Stomach (tissue), 9 donors: Measurements from ENCODE around the gene NUP98. TPM values are rescaled to one million over a fixed set of nuclear protein-coding genes. Genes with fewer than 3 reads are reported as not detected.

ENCODE experiments used
- DNase-seq, 2 donors: peaks; one replicate each; pipeline versions ENCODE4 v3.0.0 to v3.0.0-alpha.2; 2013 to 2019
- H3K27ac ChIP-seq, 5 donors: fragments of 200-600 bp in 4 of 5; sonication (generic) in 4 of 5; one replicate each; pipeline ENCODE4 v1.5.1; 2013 to 2019; ENCODE audit warnings: mild to moderate bottlenecking in 1 of 5, moderate library complexity in 1 of 5
- H3K27me3 ChIP-seq, 3 donors: fragments of 200-600 bp; sonication (generic); one replicate each; pipeline ENCODE4 v1.5.1; 2017 to 2019; ENCODE audit warnings: mixed run types in 1 of 3
- H3K36me3 ChIP-seq, 4 donors: fragments of 200-600 bp; sonication (generic); 1 replicate in 3 of 4; 2 replicates in 1 of 4; pipeline ENCODE4 v1.5.1; 2016 to 2019
- H3K4me1 ChIP-seq, 4 donors: fragments of 200-600 bp; sonication (generic); one replicate each; pipeline ENCODE4 v1.5.1; 2016 to 2019
- H3K4me3 ChIP-seq, 4 donors: fragments of 200-600 bp; sonication (generic) in 3 of 4; one replicate each; pipeline ENCODE4 v1.5.1; 2016 to 2019; ENCODE audit warnings: mild to moderate bottlenecking in 1 of 4
- H3K9me3 ChIP-seq, 4 donors: fragments of 200-600 bp; sonication (generic); one replicate each; pipeline ENCODE4 v1.5.1; 2016 to 2019
- CTCF ChIP-seq, 7 experiments: fragments of 450-650 bp in 4 of 7; fragments of 200-600 bp in 3 of 7; sonication (generic) in 3 of 7; IDR thresholded peaks; one replicate each; pipeline ENCODE4 v1.5.1; 2016 to 2019; ENCODE audit warnings: antibody characterized with exemption in 7 of 7, control low read depth in 2 of 7, mild to moderate bottlenecking in 1 of 7
- EP300 ChIP-seq: sonication (generic); formaldehyde crosslinking; IDR thresholded peaks from one replicate; pipeline ENCODE4 v1.6.1; 2017; ENCODE audit warnings: antibody characterized with exemption
- POLR2A ChIP-seq, 4 donors: fragments of 450-650 bp; IDR thresholded peaks; one replicate each; pipeline ENCODE4 v1.6.1; 2016; ENCODE audit warnings: antibody characterized with exemption in 4 of 4, control low read depth in 2 of 4, mild to moderate bottlenecking in 1 of 4, moderate library complexity in 1 of 4
- POLR2AphosphoS5 ChIP-seq, 3 donors: sonication (generic); formaldehyde crosslinking; IDR thresholded peaks; one replicate each; pipeline ENCODE4 v1.6.1; 2016; ENCODE audit warnings: antibody characterized with exemption in 3 of 3
- WGBS, 5 donors: extraction: QIAGEN DNeasy Blood & Tissue Kit in 3 of 5; methylation state at CpG; one replicate each; pipeline versions ENCODE4 v1.1.5 to v1.1.7; 2013 to 2018; 5-methylcytosine and 5-hydroxymethylcytosine counted together
- intact Hi-C: fragments of 100-400 bp; cut with DNase I; formaldehyde crosslinking; loops from one replicate; pipeline ENCODE4 v1.15.1; 2023; ENCODE audit warnings: low total_unique reads
- polyA plus RNA-seq, 3 donors: library from polyadenylated mRNA; stranded (reverse); fragments of 200-250 nt; gene quantifications; one replicate each; pipeline ENCODE4 v1.2.3, GENCODE V29; 2013
- total RNA-seq, 5 donors: library from RNA; depleted of rRNA; stranded (reverse); fragments of >200 nt; gene quantifications; one replicate each; pipeline versions ENCODE4 v1.1.0 to v1.2.3, GENCODE V29; 2014 to 2016
- donor health status: healthy with polysubstance abuse.
- donor health status: Bipolar disorder and iron deficiency.
- donor health status: healthy.

The NUP98 gene
- total and polyA plus RNA-seq, 8 donors: 16.2 to 132 (median 54.9) TPM

GRCh38 chr11:3732671-3733436, 64.5 kb downstream of the NUP98 start:
- Histone ChIP-seq H3K36me3 (peaks cover 54 to 100% (median 94%) of the 10 kb centered on the region in 4 donors), H3K27me3 (no peaks in the 10 kb centered on the region), H3K4me3 (no peak overlapping the region), H3K9me3 (no peaks in the 10 kb centered on the region), H3K27ac (no peak overlapping the region), H3K4me1 (no peaks in the 10 kb centered on the region)
- TF ChIP-seq EP300 (no peak), POLR2AphosphoS5 (IDR thresholded peaks at IDR 0.05) (no peak), POLR2A (IDR thresholded peaks at IDR 0.05) (no peak), CTCF (IDR thresholded peaks at IDR 0.05) (no peak)
- intact Hi-C loops: no loop called here
- DNase-seq: no peak
- WGBS, 5 donors: 84 to 91% (median 88%) methylated on average over 8 of the region's 8 CpGs

GRCh38 chr11:3723014-3723708, 74.2 kb downstream of the NUP98 start:
- H3K4me3 ChIP-seq: no peak overlapping the region
- peaks cover 0 to 8% (median 0%) of the 10 kb centered on the region in 4 donors for H3K4me1 ChIP-seq
- 69 to 87% (median 80%) methylated on average over 6 of the region's 6 CpGs for WGBS, 5 donors
- peak in 1 of 3 donors; percentile 16 for TF ChIP-seq POLR2AphosphoS5 (IDR thresholded peaks at IDR 0.05)
- TF ChIP-seq CTCF (IDR thresholded peaks at IDR 0.05): no peak
- TF ChIP-seq POLR2A (IDR thresholded peaks at IDR 0.05): no peak
- TF ChIP-seq EP300: no peak
- H3K27ac ChIP-seq: no peak overlapping the region
- H3K9me3 ChIP-seq: no peaks in the 10 kb centered on the region
- intact Hi-C loops: no loop called here
- DNase-seq: no peak
- H3K36me3 ChIP-seq: peaks cover 56 to 100% (median 100%) of the 10 kb centered on the region in 4 donors
- no peaks in the 10 kb centered on the region for H3K27me3 ChIP-seq

- no peak overlapping the region for H3K4me3 ChIP-seq
- DNase-seq: no peak
- 66 to 88% (median 78%) methylated on average over 2 of the region's 2 CpGs for WGBS, 5 donors
- H3K27ac ChIP-seq: no peak overlapping the region
- H3K36me3 ChIP-seq: peaks cover 61 to 100% (median 100%) of the 10 kb centered on the region in 4 donors
- H3K4me1 ChIP-seq: peaks cover 0 to 8% (median 0%) of the 10 kb centered on the region in 4 donors
- TF ChIP-seq CTCF (IDR thresholded peaks at IDR 0.05) (no peak), POLR2AphosphoS5 (IDR thresholded peaks at IDR 0.05) (no peak), EP300 (no peak), POLR2A (IDR thresholded peaks at IDR 0.05) (no peak)
- intact Hi-C loops: no loop called here
- H3K9me3 ChIP-seq: no peaks in the 10 kb centered on the region
- no peaks in the 10 kb centered on the region for H3K27me3 ChIP-seq
Measured at GRCh38 chr11:3722100-3722499, 75.3 kb downstream of the NUP98 start.

GRCh38 chr11:3720997-3721396, 76.4 kb downstream of the NUP98 start:
- TF ChIP-seq POLR2A (IDR thresholded peaks at IDR 0.05) (no peak), POLR2AphosphoS5 (IDR thresholded peaks at IDR 0.05) (no peak), EP300 (no peak), CTCF (IDR thresholded peaks at IDR 0.05) (no peak)
- no peak overlapping the region for H3K27ac ChIP-seq
- H3K27me3 ChIP-seq: no peaks in the 10 kb centered on the region
- peaks cover 70 to 100% (median 100%) of the 10 kb centered on the region in 4 donors for H3K36me3 ChIP-seq
- H3K9me3 ChIP-seq: no peaks in the 10 kb centered on the region
- peaks cover 0 to 8% (median 0%) of the 10 kb centered on the region in 4 donors for H3K4me1 ChIP-seq
- H3K4me3 ChIP-seq: no peak overlapping the region
- 88 to 95% (median 91%) methylated on average over 2 of the region's 2 CpGs for WGBS, 5 donors
- no peak for DNase-seq
- intact Hi-C loops: no loop called here
